WTC11 (cell line): ENCODE data around the gene POU5F1. TPM values are rescaled to one million over a fixed set of nuclear protein-coding genes. Genes with fewer than 3 reads are reported as not detected.

Experiments used
- ATAC-seq: fragments of 200-7000 bp; cut with Tn5 transposase; 2 replicates; pipeline ENCODE4 v1.10.0; 2021; ENCODE audit warnings: mild to moderate bottlenecking, moderate library complexity
- CTCF ChIA-PET: fragments of 300-600 bp; sonication (Branson Sonifier 250); formaldehyde crosslinking; loops from one replicate; lab custom pipeline; 2021; ENCODE audit warnings: antibody characterized with exemption; lab: Charles Lee
- POLR2A ChIA-PET: fragments of 350-600 bp; sonication (Branson Sonifier 250); formaldehyde crosslinking; loops from one replicate; lab custom pipeline; 2021; ENCODE audit warnings: antibody characterized with exemption; lab: Charles Lee
- DNase-seq: peaks from one replicate; pipeline ENCODE4 v3.0.0; 2021; ENCODE audit warnings: low spot score
- H3K27ac Mint-ChIP-seq: 2 replicates; pipeline ENCODE4 v1.8.0; 2021; ENCODE audit warnings: mixed read lengths
- H3K27me3 Mint-ChIP-seq: 2 replicates; pipeline ENCODE4 v1.8.0; 2021; ENCODE audit warnings: low read depth, mild to moderate bottlenecking, moderate library complexity, mixed read lengths
- H3K36me3 Mint-ChIP-seq: 2 replicates; pipeline ENCODE4 v1.8.0; 2021; ENCODE audit warnings: mixed read lengths
- H3K4me1 Mint-ChIP-seq: 2 replicates; pipeline ENCODE4 v1.8.0; 2022; ENCODE audit warnings: mixed read lengths
- H3K4me3 Mint-ChIP-seq: 2 replicates; pipeline ENCODE4 v1.8.0; 2021; ENCODE audit warnings: mild to moderate bottlenecking, moderate library complexity, mixed read lengths
- H3K9me3 Mint-ChIP-seq: 2 replicates; pipeline ENCODE4 v1.8.0; 2021; ENCODE audit warnings: mixed read lengths
- HMGXB4 ChIP-seq: sonication (generic); formaldehyde crosslinking; IDR thresholded peaks from 2 replicates; pipeline ENCODE4 v1.8.1; 2023; ENCODE audit warnings: mild to moderate bottlenecking, moderate library complexity, missing genetic modification reagents
- NR1H2 ChIP-seq: sonication (generic); formaldehyde crosslinking; IDR thresholded peaks from 2 replicates; pipeline ENCODE4 v1.9.0; 2021; ENCODE audit warnings: mild to moderate bottlenecking, moderate library complexity, missing genetic modification reagents
- PRRX2 ChIP-seq: fragments of 250-450 bp; sonication (Bioruptor Pico); IDR thresholded peaks from 2 replicates; pipeline ENCODE4 v1.8.0; 2021; ENCODE audit warnings: mild to moderate bottlenecking
- RELA ChIP-seq: sonication (generic); formaldehyde crosslinking; IDR thresholded peaks from 2 replicates; pipeline ENCODE4 v1.8.1; 2022; ENCODE audit warnings: missing genetic modification reagents, mild to moderate bottlenecking, borderline replicate concordance
- SP1 ChIP-seq: sonication (generic); formaldehyde crosslinking; conservative IDR thresholded peaks from 2 replicates; pipeline ENCODE4 v1.8.1; 2022; ENCODE audit warnings: missing genetic modification reagents
- TEAD4 ChIP-seq: sonication (generic); formaldehyde crosslinking; IDR thresholded peaks from 2 replicates; pipeline ENCODE4 v1.8.0; 2022; ENCODE audit warnings: mild to moderate bottlenecking, missing genetic modification reagents
- ZBTB21 ChIP-seq: sonication (generic); formaldehyde crosslinking; IDR thresholded peaks from 2 replicates; pipeline ENCODE4 v1.8.1; 2023; ENCODE audit warnings: mild to moderate bottlenecking, missing genetic modification reagents, borderline replicate concordance
- ZNF423 ChIP-seq: fragments of 250-450 bp; sonication (Bioruptor Pico); IDR thresholded peaks from 2 replicates; pipeline ENCODE4 v2.1.2; 2022; ENCODE audit warnings: mild to moderate bottlenecking, moderate library complexity
- total RNA-seq: library from RNA; stranded (reverse); gene quantifications from 3 replicates; pipeline ENCODE4 v1.2.3, GENCODE V29; 2021
- TF ChIP-seq, protein P1 (sequence below): fragments of 250-450 bp; sonication (Bioruptor Pico); IDR thresholded peaks from 2 replicates; pipeline ENCODE4 v1.9.0; 2021; ENCODE audit warnings: mild to moderate bottlenecking, borderline replicate concordance
- TF ChIP-seq, protein P2 (sequence below): fragments of 250-450 bp; sonication (Bioruptor Pico); conservative IDR thresholded peaks from 2 replicates; pipeline ENCODE4 v1.9.0; 2021; ENCODE audit warnings: mild to moderate bottlenecking
- TF ChIP-seq, protein P3 (sequence below): sonication (generic); formaldehyde crosslinking; IDR thresholded peaks from 2 replicates; pipeline ENCODE4 v1.8.0; 2022; ENCODE audit warnings: mild to moderate bottlenecking, missing genetic modification reagents
- TF ChIP-seq, protein P4 (sequence below): sonication (generic); formaldehyde crosslinking; IDR thresholded peaks from 2 replicates; pipeline ENCODE4 v1.8.0; 2023; ENCODE audit warnings: missing genetic modification reagents
- TF ChIP-seq, protein P5 (sequence below): sonication (generic); formaldehyde crosslinking; IDR thresholded peaks from 2 replicates; pipeline ENCODE4 v1.8.0; 2022; ENCODE audit warnings: mild to moderate bottlenecking, missing genetic modification reagents
- TF ChIP-seq, protein P6 (sequence below): sonication (generic); formaldehyde crosslinking; IDR thresholded peaks from 2 replicates; pipeline ENCODE4 v1.8.1; 2023; ENCODE audit warnings: mild to moderate bottlenecking, missing genetic modification reagents

Gene POU5F1
- total RNA-seq, 1 experiment from 2014 or later = 2,735 TPM

DNA sequence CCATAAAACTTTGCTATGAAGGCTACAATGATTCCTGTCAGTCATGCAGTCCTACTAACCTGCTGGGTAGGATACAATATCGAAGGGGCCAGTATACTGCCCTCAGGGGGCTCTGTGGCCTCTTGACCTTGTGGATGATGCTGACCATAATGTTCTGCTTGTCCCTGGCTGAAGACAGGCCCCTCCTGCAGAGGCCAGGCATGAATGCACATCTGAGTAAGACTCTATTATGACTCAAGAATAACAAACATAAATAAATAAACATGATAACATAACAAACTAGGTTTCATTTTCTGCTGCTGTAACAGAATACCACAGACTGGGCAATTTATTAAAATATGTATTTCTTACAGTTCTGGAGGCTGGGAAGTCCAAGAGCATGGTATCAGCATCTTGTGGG is 44.0 kb upstream of the POU5F1 start:
- ChIA-PET POLR2A (no interaction called here), CTCF (no interaction called here)
- H3K4me3 Mint-ChIP-seq = no peak overlapping the region
- peaks cover 25% of the 10 kb centered on the region for H3K9me3 Mint-ChIP-seq
- ATAC-seq (no peak), DNase-seq (no peak)
- no peak overlapping the region for H3K27ac Mint-ChIP-seq
- H3K27me3 Mint-ChIP-seq = no peaks in the 10 kb centered on the region; the same call in 1 of the 2 replicates
- TF ChIP-seq, protein P1, sequence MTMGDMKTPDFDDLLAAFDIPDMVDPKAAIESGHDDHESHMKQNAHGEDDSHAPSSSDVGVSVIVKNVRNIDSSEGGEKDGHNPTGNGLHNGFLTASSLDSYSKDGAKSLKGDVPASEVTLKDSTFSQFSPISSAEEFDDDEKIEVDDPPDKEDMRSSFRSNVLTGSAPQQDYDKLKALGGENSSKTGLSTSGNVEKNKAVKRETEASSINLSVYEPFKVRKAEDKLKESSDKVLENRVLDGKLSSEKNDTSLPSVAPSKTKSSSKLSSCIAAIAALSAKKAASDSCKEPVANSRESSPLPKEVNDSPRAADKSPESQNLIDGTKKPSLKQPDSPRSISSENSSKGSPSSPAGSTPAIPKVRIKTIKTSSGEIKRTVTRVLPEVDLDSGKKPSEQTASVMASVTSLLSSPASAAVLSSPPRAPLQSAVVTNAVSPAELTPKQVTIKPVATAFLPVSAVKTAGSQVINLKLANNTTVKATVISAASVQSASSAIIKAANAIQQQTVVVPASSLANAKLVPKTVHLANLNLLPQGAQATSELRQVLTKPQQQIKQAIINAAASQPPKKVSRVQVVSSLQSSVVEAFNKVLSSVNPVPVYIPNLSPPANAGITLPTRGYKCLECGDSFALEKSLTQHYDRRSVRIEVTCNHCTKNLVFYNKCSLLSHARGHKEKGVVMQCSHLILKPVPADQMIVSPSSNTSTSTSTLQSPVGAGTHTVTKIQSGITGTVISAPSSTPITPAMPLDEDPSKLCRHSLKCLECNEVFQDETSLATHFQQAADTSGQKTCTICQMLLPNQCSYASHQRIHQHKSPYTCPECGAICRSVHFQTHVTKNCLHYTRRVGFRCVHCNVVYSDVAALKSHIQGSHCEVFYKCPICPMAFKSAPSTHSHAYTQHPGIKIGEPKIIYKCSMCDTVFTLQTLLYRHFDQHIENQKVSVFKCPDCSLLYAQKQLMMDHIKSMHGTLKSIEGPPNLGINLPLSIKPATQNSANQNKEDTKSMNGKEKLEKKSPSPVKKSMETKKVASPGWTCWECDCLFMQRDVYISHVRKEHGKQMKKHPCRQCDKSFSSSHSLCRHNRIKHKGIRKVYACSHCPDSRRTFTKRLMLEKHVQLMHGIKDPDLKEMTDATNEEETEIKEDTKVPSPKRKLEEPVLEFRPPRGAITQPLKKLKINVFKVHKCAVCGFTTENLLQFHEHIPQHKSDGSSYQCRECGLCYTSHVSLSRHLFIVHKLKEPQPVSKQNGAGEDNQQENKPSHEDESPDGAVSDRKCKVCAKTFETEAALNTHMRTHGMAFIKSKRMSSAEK (CRISPR knock-in tag) = no peak
- TF ChIP-seq, protein P2, sequence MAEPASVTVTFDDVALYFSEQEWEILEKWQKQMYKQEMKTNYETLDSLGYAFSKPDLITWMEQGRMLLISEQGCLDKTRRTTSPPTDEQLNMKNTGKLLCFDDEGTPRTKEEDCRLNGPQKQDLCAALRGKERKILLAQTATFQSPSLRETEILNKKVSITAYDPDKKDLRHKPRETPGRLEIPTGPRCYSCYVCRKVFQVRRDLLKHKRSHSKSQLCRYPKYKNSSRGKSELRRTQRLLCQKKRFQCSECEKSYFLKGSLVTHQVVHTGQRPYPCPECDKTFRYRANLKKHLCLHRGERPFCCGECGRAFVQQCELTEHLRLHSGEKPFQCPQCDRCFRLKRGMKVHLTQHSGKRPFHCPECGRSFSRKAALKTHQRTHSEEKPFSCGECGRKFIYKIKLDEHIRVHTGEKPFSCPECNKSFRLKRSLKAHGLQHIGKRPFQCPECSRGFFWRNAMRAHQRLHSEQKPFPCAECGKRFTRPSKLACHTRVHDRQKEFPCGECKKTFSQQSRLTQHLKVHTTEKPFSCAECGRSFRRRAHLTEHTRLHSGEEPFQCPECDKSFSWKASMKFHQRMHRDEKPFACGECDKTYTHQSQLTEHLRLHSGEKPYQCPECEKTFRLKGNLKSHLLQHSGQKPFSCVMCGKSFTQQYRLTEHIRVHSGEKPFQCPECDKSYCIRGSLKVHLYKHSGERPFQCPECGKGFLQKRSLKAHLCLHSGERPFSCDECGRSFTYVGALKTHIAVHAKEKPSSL (CRISPR knock-in tag) = no peak
- TF ChIP-seq NR1H2 (CRISPR knock-in tag) = no peak
- no peak for TF ChIP-seq SP1
- no peak for TF ChIP-seq RELA
- TF ChIP-seq, protein P3, sequence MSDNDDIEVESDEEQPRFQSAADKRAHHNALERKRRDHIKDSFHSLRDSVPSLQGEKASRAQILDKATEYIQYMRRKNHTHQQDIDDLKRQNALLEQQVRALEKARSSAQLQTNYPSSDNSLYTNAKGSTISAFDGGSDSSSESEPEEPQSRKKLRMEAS = no peak
- no peak for TF ChIP-seq PRRX2 (CRISPR knock-in tag)
- TF ChIP-seq ZNF423 (CRISPR knock-in tag) = no peak
- TF ChIP-seq, protein P4, sequence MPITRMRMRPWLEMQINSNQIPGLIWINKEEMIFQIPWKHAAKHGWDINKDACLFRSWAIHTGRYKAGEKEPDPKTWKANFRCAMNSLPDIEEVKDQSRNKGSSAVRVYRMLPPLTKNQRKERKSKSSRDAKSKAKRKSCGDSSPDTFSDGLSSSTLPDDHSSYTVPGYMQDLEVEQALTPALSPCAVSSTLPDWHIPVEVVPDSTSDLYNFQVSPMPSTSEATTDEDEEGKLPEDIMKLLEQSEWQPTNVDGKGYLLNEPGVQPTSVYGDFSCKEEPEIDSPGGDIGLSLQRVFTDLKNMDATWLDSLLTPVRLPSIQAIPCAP (CRISPR knock-in tag) = no peak
- TF ChIP-seq HMGXB4 = no peak
- TF ChIP-seq, protein P5, sequence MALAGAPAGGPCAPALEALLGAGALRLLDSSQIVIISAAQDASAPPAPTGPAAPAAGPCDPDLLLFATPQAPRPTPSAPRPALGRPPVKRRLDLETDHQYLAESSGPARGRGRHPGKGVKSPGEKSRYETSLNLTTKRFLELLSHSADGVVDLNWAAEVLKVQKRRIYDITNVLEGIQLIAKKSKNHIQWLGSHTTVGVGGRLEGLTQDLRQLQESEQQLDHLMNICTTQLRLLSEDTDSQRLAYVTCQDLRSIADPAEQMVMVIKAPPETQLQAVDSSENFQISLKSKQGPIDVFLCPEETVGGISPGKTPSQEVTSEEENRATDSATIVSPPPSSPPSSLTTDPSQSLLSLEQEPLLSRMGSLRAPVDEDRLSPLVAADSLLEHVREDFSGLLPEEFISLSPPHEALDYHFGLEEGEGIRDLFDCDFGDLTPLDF (CRISPR knock-in tag) = no peak
- TF ChIP-seq TEAD4 (CRISPR knock-in tag) = no peak
- TF ChIP-seq ZBTB21 (CRISPR knock-in tag) = no peak
- TF ChIP-seq, protein P6, sequence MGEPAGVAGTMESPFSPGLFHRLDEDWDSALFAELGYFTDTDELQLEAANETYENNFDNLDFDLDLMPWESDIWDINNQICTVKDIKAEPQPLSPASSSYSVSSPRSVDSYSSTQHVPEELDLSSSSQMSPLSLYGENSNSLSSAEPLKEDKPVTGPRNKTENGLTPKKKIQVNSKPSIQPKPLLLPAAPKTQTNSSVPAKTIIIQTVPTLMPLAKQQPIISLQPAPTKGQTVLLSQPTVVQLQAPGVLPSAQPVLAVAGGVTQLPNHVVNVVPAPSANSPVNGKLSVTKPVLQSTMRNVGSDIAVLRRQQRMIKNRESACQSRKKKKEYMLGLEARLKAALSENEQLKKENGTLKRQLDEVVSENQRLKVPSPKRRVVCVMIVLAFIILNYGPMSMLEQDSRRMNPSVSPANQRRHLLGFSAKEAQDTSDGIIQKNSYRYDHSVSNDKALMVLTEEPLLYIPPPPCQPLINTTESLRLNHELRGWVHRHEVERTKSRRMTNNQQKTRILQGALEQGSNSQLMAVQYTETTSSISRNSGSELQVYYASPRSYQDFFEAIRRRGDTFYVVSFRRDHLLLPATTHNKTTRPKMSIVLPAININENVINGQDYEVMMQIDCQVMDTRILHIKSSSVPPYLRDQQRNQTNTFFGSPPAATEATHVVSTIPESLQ (CRISPR knock-in tag) = no peak
- peaks cover 11% of the 10 kb centered on the region for H3K36me3 Mint-ChIP-seq
- peaks cover 27% of the 10 kb centered on the region for H3K4me1 Mint-ChIP-seq
